GM21526 (cell line): Measurements from ENCODE around the gene KIRREL3.

Experiments used
- ATAC-seq: cut with Tn5 transposase; IDR thresholded peaks from one replicate; pipeline ENCODE4 v1.9.1; 2021; ENCODE audit warnings: moderate library complexity; ENCODE audit not compliant: unreplicated experiment, low FRiP score

KIRREL3 gene

GRCh38 chr11:126440792-126441514 is 559.6 kb downstream of the KIRREL3 start:
- ATAC-seq, result peak; percentile 73

GRCh38 chr11:126440276-126440675 is 560.3 kb downstream of the KIRREL3 start:
- no peak for ATAC-seq

DNA sequence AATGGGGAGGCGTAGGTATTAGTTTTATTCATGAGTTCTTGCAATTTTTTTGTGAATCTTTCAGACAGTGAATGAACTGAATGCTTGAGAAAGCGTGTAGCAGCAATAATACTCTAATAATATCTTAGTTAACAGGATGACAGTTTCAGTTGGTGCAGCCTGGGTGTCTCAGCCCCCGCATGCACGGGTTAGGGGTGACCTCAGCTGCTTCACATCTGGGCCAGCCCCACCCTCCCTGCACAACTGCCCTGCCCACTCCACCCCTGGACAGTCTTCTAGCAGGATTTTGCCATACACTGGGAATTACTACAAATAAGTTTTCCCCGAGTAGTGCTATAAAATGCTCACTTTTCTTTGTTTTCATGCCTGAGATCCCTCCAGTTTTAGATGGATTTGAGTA is 561.9 kb downstream of the KIRREL3 start:
- ATAC-seq, result no peak

DNA sequence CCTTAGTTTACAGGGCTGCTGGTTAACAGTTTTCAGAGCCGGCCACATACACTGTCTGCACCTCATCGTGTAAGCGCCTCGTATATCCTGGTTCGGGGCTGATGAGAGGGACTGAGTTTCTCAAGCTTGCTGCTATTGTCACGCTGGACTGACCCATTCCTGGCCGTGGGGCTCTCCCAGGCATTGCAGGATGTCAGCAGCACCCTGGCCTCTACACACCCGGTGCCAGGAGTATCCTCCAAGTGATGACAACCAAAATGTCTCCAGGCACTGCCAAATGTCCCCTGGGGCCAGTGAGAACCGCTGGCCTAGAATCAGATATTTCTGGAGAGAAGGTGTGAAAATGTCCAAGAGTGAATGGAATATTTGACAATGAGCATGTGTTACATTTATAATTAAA is 562.3 kb downstream of the KIRREL3 start:
- no peak for ATAC-seq

DNA sequence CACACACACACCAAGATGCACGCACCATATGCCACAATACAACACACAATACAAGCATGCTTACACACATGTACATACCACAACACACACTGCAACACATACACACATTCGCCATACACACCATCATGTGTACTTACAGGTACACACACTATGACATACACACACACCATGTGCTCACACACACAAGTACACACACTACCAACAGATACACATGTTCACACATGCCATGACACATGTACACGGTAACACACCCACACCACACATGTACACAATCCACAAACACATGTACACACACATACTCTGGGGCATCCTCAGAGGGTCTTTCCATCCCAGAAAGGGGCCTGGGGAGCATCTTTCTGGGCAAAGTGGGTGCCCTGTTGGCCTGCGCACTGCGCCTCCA is 562.8 kb downstream of the KIRREL3 start:
- no peak for ATAC-seq

- no peak for ATAC-seq
These were observed 564.3 kb downstream of the KIRREL3 start for GRCh38 chr11:126436209-126436755.

DNA sequence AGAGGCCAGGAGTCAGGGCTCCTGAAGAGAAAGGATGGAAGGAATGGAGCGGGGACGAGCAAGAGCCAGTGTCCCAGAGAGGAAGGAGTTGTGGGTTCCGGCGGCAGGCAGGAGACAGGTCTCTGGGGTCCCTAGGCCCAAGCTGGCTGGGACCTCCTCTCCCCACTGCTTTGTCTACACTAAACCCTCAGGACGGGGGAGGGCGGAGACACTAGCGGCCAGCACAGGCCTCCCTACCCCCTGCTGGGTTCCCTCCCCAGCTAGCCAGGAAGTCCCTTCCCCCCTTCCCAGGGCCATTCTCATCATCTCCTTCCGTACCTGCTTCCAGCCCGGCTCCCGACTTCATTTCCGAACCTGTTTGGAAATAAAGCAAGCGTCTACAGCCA is 565.6 kb downstream of the KIRREL3 start:
- ATAC-seq, result no peak

DNA sequence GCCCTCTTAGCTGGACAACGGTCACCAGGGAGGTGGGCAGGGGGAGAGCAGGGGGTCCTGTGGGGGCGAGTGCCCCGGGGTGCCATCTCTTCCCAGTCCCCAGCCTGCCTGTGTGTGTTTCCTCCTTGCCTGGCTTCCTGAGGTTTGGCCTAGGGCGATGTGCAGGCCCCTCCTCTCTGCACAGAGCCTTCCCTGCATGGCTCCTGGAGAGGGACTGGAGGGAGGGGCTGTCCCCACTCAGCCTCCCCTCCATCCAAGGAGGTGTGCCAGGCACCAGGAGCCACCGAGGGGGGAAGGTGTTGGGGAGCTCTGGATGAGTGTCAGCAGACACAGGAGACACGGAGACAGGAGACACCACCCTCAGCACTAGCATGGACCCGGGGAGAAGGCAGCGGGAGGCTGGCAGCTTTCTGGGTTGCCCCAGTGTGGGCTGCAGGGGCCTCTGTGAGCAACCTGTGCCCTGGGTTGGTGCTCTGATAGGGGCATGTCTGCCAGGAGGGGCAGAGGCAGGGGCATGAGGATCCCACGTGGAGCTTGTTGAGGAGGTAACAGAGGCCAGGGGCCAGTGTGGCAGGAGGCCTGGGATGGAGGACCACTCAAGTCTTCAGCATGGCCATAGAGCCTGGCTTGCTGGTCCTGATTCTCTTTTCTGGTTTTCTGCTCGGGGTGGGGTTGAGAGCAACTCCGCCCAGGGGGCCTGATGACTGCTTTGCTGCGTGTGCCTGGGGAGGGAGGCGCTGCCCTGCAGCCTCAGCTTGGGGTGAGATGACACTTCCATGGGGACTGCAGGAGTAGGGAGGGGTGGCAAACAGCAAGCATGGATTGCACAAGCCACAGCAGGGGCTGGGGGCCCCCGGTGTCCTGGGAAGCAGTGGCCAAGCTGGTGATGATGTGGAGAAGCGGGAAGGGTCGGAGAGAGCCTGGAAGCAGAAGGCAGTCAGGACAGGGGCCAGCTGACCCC is 566.3 kb downstream of the KIRREL3 start:
- ATAC-seq, result no peak

DNA sequence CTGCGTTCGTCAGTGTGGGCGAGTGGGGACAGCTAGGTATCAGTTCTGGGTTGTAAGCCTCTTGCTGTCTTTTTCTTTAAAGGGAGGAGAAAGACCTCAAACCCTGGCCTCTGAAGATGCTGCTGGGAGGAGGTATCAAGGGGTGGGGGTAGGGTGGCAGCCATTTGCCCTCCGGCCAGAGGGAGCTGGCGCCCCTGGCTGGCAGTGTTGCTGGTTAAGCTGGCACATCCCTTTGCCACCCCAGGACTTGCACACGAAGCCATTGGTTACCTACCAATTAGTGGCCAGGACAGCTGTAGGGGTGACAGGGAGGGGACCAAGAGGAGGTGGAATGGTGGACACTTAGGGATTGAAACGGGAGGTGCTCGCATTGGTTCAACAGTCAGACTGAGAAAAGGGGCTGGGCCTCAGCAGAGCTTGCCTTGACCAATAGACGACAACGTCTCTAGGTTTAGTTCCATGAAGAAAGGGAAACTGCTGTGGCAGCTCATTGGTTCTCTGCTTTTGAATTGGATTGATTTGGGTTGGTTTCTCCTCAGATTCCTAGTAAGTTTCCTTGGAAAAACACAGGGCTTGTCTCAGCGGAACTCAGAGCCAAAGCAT is 567.2 kb downstream of the KIRREL3 start:
- ATAC-seq, result no peak

GRCh38 chr11:126432525-126432924 is 568.0 kb downstream of the KIRREL3 start:
- no peak for ATAC-seq

DNA sequence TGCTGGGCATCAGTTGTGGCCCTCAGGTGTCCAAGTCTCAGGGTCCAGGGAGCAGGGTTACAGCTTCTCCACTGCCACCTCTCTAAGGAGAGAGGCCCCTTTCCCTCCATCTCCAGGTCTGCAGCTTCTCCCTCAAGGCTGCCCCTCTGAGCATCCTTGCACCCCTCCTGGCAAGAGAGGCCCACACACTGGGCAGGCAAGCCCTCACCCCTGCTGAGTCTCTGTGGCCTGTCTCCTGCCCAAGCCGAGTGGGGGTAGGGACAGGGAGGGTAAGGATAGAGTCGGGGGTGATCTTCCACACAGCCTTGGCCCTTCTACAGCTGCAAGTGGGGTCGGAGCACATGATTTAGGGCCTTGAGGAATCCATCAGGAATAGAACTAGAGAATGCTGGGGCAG is 568.5 kb downstream of the KIRREL3 start:
- no peak for ATAC-seq

- ATAC-seq, result no peak
These were observed 569.0 kb downstream of the KIRREL3 start for GRCh38 chr11:126431401-126432064.

DNA sequence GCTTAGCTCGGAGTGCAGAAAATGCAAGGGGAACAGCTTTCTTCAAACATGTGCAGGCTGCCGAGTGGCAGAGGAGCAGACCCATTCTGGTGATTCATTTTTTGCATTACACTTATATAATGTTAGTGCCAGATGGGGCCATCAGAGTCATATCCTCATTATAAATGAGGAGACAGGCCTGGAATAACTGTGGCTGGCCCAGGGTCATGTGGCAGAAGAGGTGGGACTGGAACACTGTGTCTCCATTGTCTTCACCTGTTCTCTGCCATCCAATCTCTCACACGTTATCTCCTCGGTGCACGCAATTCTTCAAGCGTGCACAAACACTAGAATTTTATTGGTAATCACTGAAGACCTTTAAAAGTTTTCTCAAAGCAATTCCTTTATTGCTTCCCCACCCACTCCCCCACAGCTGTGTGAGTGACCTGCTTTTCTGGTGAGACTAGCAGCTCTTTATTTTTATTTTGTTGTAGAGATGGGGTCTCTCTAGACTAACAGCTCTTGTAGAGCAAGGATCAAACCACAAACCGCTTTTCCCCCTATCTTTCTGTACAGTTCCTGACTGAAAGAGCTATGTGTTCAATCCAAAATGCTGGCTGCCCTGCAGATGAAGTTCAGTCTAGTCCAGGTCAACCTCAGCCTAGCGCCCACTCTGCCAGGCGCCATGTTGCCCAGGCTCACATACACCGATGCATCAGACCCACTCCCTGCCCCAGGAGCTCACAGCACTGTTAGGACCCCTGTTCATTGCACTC is 569.8 kb downstream of the KIRREL3 start:
- no peak for ATAC-seq

GRCh38 chr11:126426820-126427749 is 573.5 kb downstream of the KIRREL3 start:
- peak; percentile 52 for ATAC-seq

- ATAC-seq, result no peak
These were observed 574.5 kb downstream of the KIRREL3 start for GRCh38 chr11:126426106-126426505.

DNA sequence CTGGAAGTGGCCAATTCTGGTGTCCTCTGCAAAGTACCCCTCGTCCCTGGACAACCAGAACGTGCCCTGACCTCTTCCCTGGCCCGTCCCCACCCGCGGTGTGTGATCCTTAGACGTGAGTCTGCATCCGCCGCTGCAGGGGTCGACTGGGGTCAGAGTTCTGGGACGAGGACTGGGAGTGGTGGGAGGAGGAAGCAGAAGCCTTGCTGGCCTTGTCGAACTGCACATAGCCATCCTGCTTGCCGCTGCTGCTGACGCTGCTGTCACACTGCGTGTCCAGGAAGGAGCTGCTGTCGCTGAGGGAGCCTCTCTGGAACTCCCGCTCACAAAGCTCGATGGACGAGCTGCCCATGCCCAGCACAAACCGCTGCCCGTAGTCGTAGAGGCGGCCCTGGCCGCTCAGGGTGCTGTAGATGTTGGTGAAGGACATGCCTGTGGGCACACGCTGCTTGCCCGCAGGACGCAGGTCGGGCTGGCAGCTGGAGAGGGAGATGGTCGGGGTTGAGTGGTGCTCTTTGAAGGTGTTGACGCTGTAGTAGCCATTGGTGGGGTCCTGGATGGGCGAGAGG is 576.0 kb downstream of the KIRREL3 start:
- ATAC-seq, result no peak

DNA sequence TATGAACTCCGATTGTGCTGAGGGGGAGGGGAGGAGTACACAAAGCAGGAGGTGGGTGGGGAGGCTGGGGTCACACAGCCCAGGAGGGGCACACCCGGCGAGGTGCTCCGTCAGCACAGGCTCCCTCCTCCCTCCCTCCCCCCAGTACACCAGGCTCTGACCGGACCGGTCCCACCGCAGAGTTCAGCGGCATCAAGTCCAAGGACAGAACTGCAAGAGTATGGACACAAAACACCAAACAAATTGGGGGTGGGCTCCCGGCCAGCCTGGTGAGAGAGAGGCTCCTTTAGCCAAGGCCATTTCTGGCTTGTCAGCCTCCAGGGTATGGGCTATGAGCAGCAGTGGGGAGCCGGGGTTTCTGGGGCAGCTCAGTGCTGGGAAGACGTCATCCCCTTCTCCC is 576.8 kb downstream of the KIRREL3 start:
- no peak for ATAC-seq

GRCh38 chr11:126423154-126423553 is 577.4 kb downstream of the KIRREL3 start:
- ATAC-seq, result no peak
